HepG2 (cell line): ENCODE data around the gene NDUFV1. TPM values are rescaled to one million over a fixed set of nuclear protein-coding genes. Genes with fewer than 3 reads are reported as not detected.
"Not testable (repeated sequence)": the region's sequence is repeated elsewhere in the genome, so short reads cannot be mapped to it uniquely, and the experiment has no call there.

Experiments
- ATAC-seq: fragments of 200-7000 bp; cut with Tn5 transposase; 3 replicates; pipeline ENCODE4 v1.9.1; 2020; ENCODE audit warnings: mild to moderate bottlenecking, moderate library complexity
- BruUV-seq: library from RNA; stranded (reverse); fragments of 400-500 nt; replicated peaks from 2 replicates; lab custom pipeline; 2021; lab: Mats Ljungman, UMichigan
- CTCF ChIA-PET: fragments of 300-600 bp; formaldehyde crosslinking; extraction: SDS; loops from one replicate; lab custom pipeline; 2021; ENCODE audit warnings: low total read pairs, inconsistent platforms, low intra/inter-chr PET ratio; lab: Yijun Ruan, JAX
- POLR2A ChIA-PET: fragments of 350-600 bp; sonication (Branson Sonifier 250); formaldehyde crosslinking; loops from one replicate; lab custom pipeline; 2020; ENCODE audit warnings: antibody characterized with exemption, inconsistent platforms; lab: Yijun Ruan, JAX
- DNase-seq: peaks from one replicate; pipeline ENCODE4 v3.0.0-alpha.2; 2015; ENCODE audit warnings: low spot score
- FAIRE-seq: peaks from 3 replicates; lab custom pipeline; 2011; peaks lifted over from hg19 to GRCh38; lab: Jason Lieb, UNC
- H2AFZ ChIP-seq: one replicate; pipeline ENCODE4 v1.6.1; 2011; ENCODE audit warnings: low read length, inconsistent platforms
- H3K27ac ChIP-seq: fragments of 300-600 bp; 3 replicates; pipeline ENCODE4 v1.8.0; 2011; ENCODE audit warnings: mixed run types, mild to moderate bottlenecking, mixed read lengths, low read length, inconsistent platforms; ENCODE audit not compliant: insufficient read depth; ENCODE audit errors: extremely low read length
- H3K27me3 ChIP-seq, 2 experiments: fragments of 200-600 bp in 1 of 2; 2 replicates in 1 of 2; 3 replicates in 1 of 2; pipeline versions ENCODE4 v1.6.0 to v1.8.0; 2011; ENCODE audit warnings: low read length in 2 of 2, mild to moderate bottlenecking in 2 of 2, moderate library complexity in 2 of 2, inconsistent platforms in 1 of 2; ENCODE audit not compliant: insufficient read depth in 2 of 2, control insufficient read depth in 1 of 2
- H3K36me3 ChIP-seq, 2 experiments: fragments of 200-600 bp in 1 of 2; replicated peaks in 1 of 2; 2 replicates in 1 of 2; 3 replicates in 1 of 2; pipeline versions ENCODE4 v1.5.1 to v1.8.0; 2011; ENCODE audit warnings: low read length in 2 of 2, inconsistent platforms in 1 of 2; ENCODE audit not compliant: insufficient read depth in 2 of 2, control insufficient read depth in 1 of 2
- H3K4me1 ChIP-seq: 2 replicates; pipeline ENCODE4 v1.5.1; 2012; ENCODE audit warnings: low read length, inconsistent platforms; ENCODE audit not compliant: insufficient read depth
- H3K4me2 ChIP-seq: 2 replicates; pipeline ENCODE4 v1.6.0; 2011; ENCODE audit warnings: low read depth, low read length, inconsistent platforms
- H3K4me3 ChIP-seq, 3 experiments: fragments of 200-600 bp in 1 of 3; sonication (generic), shearing (Covaris generic) in 1 of 3; replicated peaks in 1 of 3; 2 replicates each; pipeline ENCODE4 v1.5.1; 2011 to 2016; ENCODE audit warnings: low read length in 3 of 3, inconsistent platforms in 2 of 3, low read depth in 2 of 3, mild to moderate bottlenecking in 2 of 3, control low read depth in 1 of 3, mixed read lengths in 1 of 3; ENCODE audit not compliant: insufficient read depth in 1 of 3
- H3K79me2 ChIP-seq: one replicate; pipeline ENCODE4 v1.6.1; 2011; ENCODE audit warnings: low read length, inconsistent platforms; ENCODE audit not compliant: insufficient read depth
- H3K9ac ChIP-seq: 2 replicates; pipeline ENCODE4 v1.6.0; 2011; ENCODE audit warnings: mild to moderate bottlenecking, low read depth, low read length, inconsistent platforms; ENCODE audit not compliant: insufficient read depth
- H3K9me3 ChIP-seq: 2 replicates; pipeline ENCODE4 v1.5.1; 2012; ENCODE audit warnings: mild to moderate bottlenecking, low read length
- H4K20me1 ChIP-seq: 2 replicates; pipeline ENCODE4 v1.6.0; 2011; ENCODE audit warnings: inconsistent platforms, mild to moderate bottlenecking, low read length, moderate library complexity; ENCODE audit not compliant: insufficient read depth
- CC2D1A ChIP-seq: sonication (generic); formaldehyde crosslinking; IDR thresholded peaks from 2 replicates; pipeline ENCODE4 v1.8.1; 2023; ENCODE audit warnings: mild to moderate bottlenecking, missing genetic modification reagents
- NCOR1 ChIP-seq: fragments of 200-600 bp; sonication (generic); IDR thresholded peaks from 2 replicates; pipeline ENCODE4 v1.7.0; 2017; ENCODE audit warnings: antibody characterized with exemption, low read length, borderline replicate concordance
- PHF21A ChIP-seq: sonication (generic); formaldehyde crosslinking; IDR thresholded peaks from 2 replicates; pipeline ENCODE4 v1.5.0; 2020; ENCODE audit warnings: mild to moderate bottlenecking, missing genetic modification reagents
- SMARCE1 ChIP-seq: fragments of 450-650 bp; IDR thresholded peaks from 2 replicates; pipeline ENCODE4 v1.6.1; 2017; ENCODE audit warnings: borderline replicate concordance
- ZC3H4 ChIP-seq: sonication (generic); formaldehyde crosslinking; IDR thresholded peaks from 2 replicates; pipeline ENCODE4 v1.4.0; 2020; ENCODE audit warnings: missing genetic modification reagents, borderline replicate concordance
- ZNF160 ChIP-seq: sonication (generic); formaldehyde crosslinking; IDR thresholded peaks from 2 replicates; pipeline ENCODE4 v1.8.0; 2022; ENCODE audit warnings: mild to moderate bottlenecking, inconsistent platforms, missing genetic modification reagents
- ZNF343 ChIP-seq: sonication (generic); formaldehyde crosslinking; IDR thresholded peaks from 2 replicates; pipeline ENCODE4 v1.4.0; 2020; ENCODE audit warnings: mild to moderate bottlenecking, missing genetic modification reagents
- WGBS: methylation state at CpG from one replicate; pipeline ENCODE4 v1.1.6; 2017; ENCODE audit warnings: low lambda C conversion rate; 5-methylcytosine and 5-hydroxymethylcytosine counted together
- in situ Hi-C: cut with HindIII; loops from 2 replicates; pipeline ENCODE4 v1.10.0; 2017; ENCODE audit warnings: low pct_unique_long_range_greater_than_20kb; ENCODE audit not compliant: extremely low pct_ligation_motif_present
- intact Hi-C: fragments of 100-400 bp; cut with micrococcal nuclease; formaldehyde crosslinking; loops from one replicate; pipeline ENCODE4 v1.10.0; 2022; ENCODE audit not compliant: unreplicated experiment
- polyA plus RNA-seq, 8 experiments: library from polyadenylated mRNA; depleted of rRNA in 3 of 8; stranded (reverse) in 7 of 8; unstranded in 1 of 8; fragments of >200 nt; fragmentation: Illumina TruSeq in 4 of 8; extraction: Trizol in 4 of 8; gene quantifications; 2 replicates each; pipeline versions ENCODE4 v1.2.1 to v1.2.3, GENCODE V29; 2011 to 2016; ENCODE audit warnings: low read depth in 4 of 8, missing spikeins in 1 of 8, mixed read lengths in 1 of 8; ENCODE audit not compliant: insufficient read depth in 1 of 8
- total RNA-seq, 5 experiments: library from RNA; depleted of rRNA; stranded (reverse); fragments of >200 nt; fragmentation: Illumina TruSeq; extraction: Trizol; gene quantifications; 2 replicates each; pipeline ENCODE4 v1.2.3, GENCODE V29; 2016; ENCODE audit warnings: low read depth in 1 of 5
- TF ChIP-seq, protein P1 (sequence below): sonication (generic); formaldehyde crosslinking; IDR thresholded peaks from 2 replicates; pipeline ENCODE4 v1.4.0; 2020; ENCODE audit warnings: missing genetic modification reagents, borderline replicate concordance
- TF ChIP-seq, protein P2 (sequence below): sonication (generic); formaldehyde crosslinking; IDR thresholded peaks from 2 replicates; pipeline ENCODE4 v1.4.0; 2020; ENCODE audit warnings: mild to moderate bottlenecking, missing genetic modification reagents
- TF ChIP-seq, protein P3 (sequence below): sonication (generic); formaldehyde crosslinking; IDR thresholded peaks from 2 replicates; pipeline ENCODE4 v1.8.0; 2022; ENCODE audit warnings: missing genetic modification reagents, mild to moderate bottlenecking, inconsistent platforms, borderline replicate concordance

Gene NDUFV1
- total and polyA plus RNA-seq, 2 of the 13 experiments (the other 11 are each of a cell fraction or from before 2014, with no cell fraction given) = 88.9 to 137 TPM

DNA sequence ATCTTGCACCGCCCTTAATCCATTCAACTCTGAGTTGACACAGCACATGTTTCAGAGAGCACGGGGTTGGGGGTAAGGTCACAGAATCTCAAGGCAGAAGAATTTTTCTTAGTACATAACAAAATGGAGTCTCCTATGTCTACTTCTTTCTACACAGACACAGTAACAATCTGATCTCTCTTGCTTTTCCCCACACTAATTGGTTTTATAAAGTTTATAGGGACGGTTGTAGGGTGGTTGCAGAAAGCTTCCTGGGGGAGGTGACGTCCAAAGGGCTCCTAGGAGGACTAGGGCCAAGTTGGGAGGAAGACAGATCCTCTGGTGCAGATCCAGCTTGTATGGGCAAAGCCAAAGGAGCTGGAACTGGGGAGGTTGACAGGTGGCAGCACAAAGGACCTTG is 2.6 kb upstream of the NDUFV1 start:
- FAIRE-seq, H3K4me3 ChIP-seq, H3K79me2 ChIP-seq, DNase-seq, intact Hi-C loops, POLR2A ChIA-PET, H3K27ac ChIP-seq, ATAC-seq, in situ Hi-C loops, H2AFZ ChIP-seq, BruUV-seq, H3K9ac ChIP-seq, H3K4me2 ChIP-seq, H4K20me1 ChIP-seq, H3K36me3 ChIP-seq, CTCF ChIA-PET, H3K9me3 ChIP-seq: not testable (repeated sequence)
- peaks cover 21% of the 10 kb centered on the region for H3K4me1 ChIP-seq
- peaks cover 2 to 10% of the 10 kb centered on the region in 2 experiments; a peak in 2 of 5 replicates for H3K27me3 ChIP-seq
- 0% methylated on average over 2 of the region's 4 CpGs for WGBS

DNA sequence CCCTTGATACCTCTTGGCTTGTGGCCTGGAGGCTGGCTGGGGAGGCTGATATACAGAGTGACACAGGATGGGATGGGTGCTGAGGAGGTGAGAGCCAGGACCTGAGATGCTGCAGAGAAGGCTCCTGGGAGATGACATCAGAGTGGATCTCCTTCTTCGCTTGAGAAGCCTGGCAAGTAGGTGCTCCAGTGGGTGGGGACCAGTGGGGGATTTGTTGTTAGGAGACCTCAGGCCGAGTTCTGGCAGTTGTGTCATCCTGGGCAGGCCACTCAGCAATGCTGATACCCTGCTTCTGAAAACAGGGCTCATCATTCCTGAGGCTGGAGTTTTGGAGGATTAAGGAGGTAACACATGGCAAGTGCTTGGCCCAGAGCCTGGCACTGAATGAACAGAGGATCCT is 1.9 kb upstream of the NDUFV1 start:
- CTCF ChIA-PET = no interaction called here
- in situ Hi-C loops = no loop called here
- H3K9ac ChIP-seq = no peak overlapping the region
- H3K9me3 ChIP-seq = peaks cover 6% of the 10 kb centered on the region; the same call in 1 of the 2 replicates
- ATAC-seq (no peak), DNase-seq (no peak), FAIRE-seq (no peak)
- POLR2A ChIA-PET = interaction anchor here (1.2 kb wide), 1 partner anchor 26 kb away, joined by 3 read pairs; no protein-coding TSS in a partner anchor
- peaks cover 2 to 10% of the 10 kb centered on the region in 2 experiments; a peak in 2 of 5 replicates for H3K27me3 ChIP-seq
- WGBS = 50% methylated on average over 1 of the region's 2 CpGs
- no peak overlapping the region for H3K27ac ChIP-seq
- no peak overlapping the region for H3K4me2 ChIP-seq
- no peaks in the 10 kb centered on the region for H4K20me1 ChIP-seq
- peaks cover 0 to 14% of the 10 kb centered on the region in 2 experiments; a peak in 2 of 5 replicates for H3K36me3 ChIP-seq
- BruUV-seq = no TSS peak
- H3K4me3 ChIP-seq = no peak overlapping the region
- peaks cover 8% of the 10 kb centered on the region for H3K79me2 ChIP-seq
- H2AFZ ChIP-seq = no peak overlapping the region
- TF ChIP-seq, protein P1, sequence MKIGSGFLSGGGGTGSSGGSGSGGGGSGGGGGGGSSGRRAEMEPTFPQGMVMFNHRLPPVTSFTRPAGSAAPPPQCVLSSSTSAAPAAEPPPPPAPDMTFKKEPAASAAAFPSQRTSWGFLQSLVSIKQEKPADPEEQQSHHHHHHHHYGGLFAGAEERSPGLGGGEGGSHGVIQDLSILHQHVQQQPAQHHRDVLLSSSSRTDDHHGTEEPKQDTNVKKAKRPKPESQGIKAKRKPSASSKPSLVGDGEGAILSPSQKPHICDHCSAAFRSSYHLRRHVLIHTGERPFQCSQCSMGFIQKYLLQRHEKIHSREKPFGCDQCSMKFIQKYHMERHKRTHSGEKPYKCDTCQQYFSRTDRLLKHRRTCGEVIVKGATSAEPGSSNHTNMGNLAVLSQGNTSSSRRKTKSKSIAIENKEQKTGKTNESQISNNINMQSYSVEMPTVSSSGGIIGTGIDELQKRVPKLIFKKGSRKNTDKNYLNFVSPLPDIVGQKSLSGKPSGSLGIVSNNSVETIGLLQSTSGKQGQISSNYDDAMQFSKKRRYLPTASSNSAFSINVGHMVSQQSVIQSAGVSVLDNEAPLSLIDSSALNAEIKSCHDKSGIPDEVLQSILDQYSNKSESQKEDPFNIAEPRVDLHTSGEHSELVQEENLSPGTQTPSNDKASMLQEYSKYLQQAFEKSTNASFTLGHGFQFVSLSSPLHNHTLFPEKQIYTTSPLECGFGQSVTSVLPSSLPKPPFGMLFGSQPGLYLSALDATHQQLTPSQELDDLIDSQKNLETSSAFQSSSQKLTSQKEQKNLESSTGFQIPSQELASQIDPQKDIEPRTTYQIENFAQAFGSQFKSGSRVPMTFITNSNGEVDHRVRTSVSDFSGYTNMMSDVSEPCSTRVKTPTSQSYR (CRISPR knock-in tag) = no peak
- TF ChIP-seq ZC3H4 (CRISPR knock-in tag) (no peak), SMARCE1 (no peak), ZNF160 (no peak), PHF21A (no peak), ZNF343 (CRISPR knock-in tag) (no peak), CC2D1A (CRISPR knock-in tag) (no peak), NCOR1 (no peak)
- TF ChIP-seq, protein P2, sequence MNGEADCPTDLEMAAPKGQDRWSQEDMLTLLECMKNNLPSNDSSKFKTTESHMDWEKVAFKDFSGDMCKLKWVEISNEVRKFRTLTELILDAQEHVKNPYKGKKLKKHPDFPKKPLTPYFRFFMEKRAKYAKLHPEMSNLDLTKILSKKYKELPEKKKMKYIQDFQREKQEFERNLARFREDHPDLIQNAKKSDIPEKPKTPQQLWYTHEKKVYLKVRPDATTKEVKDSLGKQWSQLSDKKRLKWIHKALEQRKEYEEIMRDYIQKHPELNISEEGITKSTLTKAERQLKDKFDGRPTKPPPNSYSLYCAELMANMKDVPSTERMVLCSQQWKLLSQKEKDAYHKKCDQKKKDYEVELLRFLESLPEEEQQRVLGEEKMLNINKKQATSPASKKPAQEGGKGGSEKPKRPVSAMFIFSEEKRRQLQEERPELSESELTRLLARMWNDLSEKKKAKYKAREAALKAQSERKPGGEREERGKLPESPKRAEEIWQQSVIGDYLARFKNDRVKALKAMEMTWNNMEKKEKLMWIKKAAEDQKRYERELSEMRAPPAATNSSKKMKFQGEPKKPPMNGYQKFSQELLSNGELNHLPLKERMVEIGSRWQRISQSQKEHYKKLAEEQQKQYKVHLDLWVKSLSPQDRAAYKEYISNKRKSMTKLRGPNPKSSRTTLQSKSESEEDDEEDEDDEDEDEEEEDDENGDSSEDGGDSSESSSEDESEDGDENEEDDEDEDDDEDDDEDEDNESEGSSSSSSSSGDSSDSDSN = no peak
- TF ChIP-seq, protein P3, sequence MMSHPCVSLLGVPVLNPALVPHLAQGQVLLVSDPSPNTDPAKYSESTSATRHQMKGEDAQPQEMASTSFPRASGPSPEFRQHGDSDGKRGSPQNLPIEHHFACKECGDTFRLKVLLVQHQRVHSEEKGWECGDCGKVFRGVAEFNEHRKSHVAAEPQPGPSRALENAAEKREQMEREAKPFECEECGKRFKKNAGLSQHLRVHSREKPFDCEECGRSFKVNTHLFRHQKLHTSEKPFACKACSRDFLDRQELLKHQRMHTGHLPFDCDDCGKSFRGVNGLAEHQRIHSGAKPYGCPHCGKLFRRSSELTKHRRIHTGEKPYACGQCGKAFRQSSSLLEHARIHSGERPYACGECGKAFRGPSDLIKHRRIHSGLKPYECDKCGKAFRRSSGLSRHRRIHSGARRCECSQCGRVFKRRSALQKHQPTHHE (CRISPR knock-in tag) = no peak
- peaks cover 21% of the 10 kb centered on the region for H3K4me1 ChIP-seq
- intact Hi-C loops = no loop called here
